ENCODE measurements around the gene SEC14L6.

Gene SEC14L6

DNA sequence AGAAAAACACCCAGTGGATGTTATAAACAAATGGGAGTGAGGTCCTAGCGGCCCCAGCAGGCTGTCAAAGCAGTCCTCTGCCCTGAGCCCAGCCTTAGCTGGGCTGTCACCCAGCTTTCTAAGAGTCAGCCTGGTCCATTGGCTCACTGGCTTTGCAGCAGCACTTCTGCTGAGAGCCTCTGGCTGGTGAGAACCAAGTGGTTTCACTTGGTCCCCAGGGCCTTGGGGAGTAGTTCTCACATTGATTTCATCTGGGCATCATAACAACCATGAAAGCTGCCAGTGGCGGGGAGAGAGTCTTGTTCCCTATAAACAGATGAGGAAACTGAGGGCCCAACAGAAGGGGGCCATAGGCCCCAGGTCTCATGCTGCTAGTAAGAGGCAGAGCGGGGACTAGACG, 11.4 kb downstream of the SEC14L6 start:
- DNase-seq (ENCODE audit: low read depth) = no peak

DNA sequence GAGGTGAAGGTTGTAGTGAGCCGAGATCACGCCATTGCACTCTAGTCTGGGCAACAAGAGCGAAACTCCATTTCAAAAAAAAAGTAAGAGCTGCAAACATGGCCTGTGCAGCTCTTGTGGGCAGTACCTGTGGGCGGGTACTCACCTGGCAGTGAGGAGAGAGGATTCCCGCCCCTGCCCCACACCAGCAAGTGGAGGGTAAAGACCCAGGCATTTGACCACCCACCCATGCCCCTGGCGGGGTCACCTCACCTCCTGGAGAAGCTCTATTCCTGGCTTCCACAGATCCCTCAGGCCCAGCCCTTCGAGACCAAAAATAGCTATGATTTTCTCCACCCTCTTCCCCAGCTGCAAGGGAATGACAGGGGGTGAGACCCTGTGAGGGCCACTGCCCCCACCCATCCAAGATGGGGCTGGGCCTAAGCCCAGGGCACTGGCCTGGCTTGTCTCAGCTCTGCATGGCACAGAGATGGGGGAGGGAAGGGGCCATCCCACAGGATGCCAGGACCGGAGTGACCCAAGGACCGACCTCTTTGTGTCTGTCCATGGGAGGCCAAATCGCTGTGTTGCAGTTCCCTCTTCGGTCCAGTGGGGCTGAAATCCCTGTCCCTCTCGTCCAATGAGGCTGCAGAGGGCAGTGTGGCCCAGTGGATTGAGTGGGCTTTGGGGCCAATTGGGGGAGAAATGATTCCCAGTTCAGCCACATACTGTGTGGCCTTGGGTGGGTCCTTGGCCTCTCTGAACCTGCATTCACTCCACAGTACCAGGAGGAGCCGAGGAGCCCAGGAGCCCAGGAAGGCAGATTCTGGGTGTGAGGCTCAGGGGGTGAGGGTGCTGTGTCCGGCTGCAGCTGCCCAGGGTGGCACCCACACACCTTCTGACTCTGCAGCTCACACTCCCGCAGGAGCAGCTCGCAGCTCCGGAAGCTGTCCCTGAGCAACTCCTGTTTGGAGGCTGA, 14.6 kb downstream of the SEC14L6 start:
- DNase-seq (ENCODE audit: low read depth) = no peak

DNA sequence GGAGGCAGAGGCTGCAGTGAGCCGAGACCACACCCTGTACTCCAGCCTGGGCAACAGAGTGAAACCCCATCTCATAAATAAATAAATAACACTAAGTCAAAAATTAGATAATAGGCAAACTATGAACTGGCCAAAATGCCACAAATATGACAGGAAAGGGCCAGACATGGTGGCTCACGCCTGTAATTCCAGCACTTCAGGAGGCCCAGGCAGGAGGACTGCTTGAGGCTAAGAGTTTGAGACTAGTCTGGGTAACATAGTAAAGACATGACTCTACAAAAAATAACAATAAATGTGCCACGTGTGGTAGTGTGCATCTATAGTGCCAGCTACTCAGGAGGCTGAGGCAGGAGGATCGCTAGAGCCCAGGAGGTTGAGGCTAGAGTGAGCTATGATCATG, 19.9 kb downstream of the SEC14L6 start:
- DNase-seq (ENCODE audit: low read depth) = no peak

DNA sequence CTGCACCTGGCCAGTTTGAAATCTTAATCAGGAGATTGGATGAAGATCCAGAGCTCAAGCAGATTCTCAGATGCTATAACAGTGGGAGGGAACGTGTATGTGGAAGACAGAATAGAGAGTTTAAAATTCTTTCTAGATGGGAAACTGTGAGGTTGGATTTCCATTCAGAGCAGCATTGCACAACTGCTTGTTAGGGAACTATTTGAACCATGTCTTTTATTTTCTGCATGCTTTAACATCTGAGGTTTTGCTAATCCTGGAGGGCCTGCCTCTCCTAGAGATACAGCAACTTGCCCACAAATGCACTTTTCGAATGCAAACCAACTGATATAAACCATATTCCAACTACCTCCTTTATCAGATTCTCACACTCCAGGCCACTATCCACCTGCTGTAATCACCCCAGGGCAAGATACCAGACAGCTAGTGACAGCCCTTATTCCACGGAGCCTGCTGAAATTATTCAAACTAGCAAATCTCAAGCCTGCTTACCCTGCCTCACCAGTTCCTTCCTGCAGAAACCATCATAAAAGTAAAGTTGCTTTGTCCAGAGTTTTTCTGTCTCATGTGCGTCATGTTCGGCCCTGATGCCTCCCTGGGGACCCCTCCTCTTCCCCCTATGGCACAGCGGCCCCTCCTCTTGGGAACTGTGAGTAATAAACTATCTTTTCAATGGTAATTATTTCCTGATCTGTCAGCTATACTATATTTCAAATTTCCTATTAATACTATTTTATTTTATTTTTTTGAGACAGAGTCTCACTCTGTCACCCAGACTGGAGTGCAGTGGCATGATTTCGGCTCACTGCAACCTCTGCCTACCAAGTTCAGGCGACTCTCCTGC, 22.7 kb downstream of the SEC14L6 start:
- no peak for DNase-seq (ENCODE audit: low read depth)

DNA sequence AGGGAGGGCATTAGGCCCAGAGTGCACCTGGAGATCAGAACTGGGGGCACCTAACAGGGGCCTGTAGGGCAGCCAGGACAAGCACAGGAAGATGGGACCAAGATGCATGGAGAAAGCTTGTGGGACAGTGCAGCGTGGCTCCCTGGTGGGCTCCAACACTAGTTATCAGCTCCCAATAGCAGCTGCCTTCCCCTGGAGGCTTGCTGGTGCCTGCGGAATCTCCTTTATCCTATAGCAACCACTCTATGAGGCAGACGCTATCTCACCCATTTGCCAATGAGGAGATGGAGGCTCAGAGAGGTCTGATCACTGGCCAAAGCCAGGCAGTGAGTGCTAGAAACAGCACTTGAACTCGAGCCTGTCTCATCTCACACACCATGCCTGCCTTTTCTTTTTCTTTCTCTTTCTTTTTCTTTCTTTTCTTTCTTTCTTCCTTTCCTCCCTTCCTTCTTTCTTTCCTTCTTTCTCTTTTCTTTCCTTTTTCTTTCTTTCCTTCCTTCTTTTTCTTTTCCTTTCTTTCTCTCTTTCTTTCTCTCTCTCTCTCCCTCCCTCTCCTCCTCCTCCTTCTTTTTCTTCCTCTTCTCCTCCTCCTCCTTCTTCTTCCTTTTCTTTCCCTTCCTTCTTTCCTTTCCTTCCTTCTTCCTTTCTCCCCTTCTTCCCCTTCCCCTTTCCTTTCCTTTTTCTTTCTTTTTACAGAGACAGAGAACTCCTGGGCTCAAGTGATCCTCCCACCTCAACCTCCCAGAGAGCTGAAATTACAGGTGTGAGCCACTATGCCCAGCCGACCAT, 25.0 kb downstream of the SEC14L6 start:
- no peak for DNase-seq (ENCODE audit: low read depth)

DNA sequence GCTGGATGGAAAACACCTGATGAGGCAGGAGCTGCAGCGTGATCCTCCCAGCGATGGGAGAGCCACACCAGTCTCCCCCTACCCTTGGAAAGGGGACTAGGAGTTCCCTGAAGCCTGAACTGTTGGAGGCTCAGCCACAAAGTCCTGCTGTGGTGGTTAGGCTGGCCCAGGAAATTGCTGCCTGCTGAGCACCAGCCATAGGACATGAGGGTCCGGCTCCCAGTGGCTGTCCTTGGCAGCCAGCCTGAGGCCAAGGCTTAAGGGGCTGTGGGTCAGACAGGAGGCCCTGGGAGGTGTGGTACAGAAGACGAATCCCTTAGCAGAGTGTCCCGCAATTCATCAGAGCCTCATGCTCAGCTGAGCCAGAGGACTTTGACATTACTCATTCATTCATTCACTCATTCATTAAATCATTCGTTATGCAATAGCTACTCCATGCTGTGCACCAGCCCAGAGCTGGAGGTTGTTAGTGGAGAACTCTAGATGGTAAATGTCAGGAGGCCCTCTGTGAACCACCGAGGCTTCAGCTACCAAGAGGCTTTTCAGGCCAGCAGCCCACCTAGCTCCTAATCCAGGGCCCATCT, 26.6 kb downstream of the SEC14L6 start:
- DNase-seq (ENCODE audit: low read depth) = no peak

DNA sequence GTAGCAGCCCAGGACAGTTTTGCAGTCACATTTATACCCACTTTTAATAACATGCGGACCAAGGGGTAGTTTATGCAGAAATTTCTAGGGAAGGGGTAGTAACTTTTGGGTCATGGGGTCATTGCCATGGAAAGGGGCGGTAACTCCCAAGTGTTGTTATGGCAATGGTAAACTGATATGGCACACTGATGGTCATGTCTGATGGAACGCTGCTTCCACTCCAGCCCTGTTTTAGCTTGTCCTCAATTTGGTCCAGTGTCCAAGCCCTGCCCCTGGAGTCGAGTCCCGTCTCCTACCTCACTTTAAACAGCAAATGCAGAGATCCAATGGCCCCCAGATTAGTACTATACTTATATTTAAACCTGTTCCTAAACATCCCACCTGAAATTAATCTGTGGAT, 29.8 kb downstream of the SEC14L6 start:
- no peak for DNase-seq (ENCODE audit: low read depth)

DNA sequence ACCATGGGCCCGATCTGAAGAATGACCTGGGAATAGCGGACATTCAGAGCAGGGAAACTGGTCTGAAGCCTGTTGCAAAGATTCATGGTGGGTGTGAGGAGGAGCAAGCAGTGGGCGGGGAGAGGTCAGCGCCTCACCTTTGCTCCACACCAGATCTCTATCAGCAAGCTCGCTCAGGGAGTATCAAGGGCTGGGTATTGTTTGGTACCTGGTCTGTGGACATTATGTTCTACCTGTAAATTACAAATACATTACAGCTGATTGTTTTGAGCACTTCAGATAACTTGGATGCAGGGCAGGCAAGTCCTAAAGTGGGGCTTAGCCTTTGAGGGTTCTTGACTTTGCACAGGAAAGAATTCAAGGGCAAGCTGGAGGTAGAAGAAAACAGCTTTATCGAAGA, 30.3 kb downstream of the SEC14L6 start:
- no peak for DNase-seq (ENCODE audit: low read depth)

DNA sequence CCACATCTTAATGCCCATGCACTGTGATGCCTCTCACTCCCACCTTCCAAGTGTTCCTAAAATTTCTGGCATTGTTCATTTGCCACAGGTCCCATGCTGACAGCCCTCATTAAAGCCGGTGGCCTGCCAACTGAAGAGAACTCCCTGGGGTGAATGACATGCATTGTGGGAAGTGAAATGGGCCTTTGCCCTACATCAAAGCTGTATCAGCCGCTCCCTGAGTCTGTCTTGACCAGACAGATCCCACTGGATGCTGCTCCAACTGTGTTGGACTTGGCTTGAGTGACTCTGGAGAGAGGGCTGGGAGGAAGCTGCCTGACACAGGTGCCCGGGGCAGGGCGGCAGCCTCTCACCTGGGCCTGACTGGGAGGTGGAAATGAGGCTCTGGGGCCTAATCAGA, 32.3 kb downstream of the SEC14L6 start:
- no peak for DNase-seq (ENCODE audit: low read depth)

DNA sequence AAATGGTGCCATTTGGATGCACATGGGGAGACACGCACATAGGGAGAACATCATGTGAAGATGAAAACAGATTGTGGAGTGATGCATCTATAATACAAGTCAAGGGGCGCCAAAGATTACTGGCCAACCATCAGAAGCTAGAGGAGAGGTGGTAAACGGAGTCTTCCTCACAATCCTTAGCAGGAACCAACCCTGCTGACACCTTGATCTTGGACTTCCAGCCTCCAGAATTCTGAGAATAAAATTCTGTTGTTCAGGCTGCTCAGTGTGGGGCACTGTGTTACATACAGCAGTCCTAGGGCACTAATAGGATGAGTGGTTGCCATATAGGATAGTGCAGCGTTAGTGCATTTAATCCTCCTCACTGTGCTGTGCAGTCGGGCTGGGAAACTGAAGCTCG, 33.1 kb downstream of the SEC14L6 start:
- DNase-seq (ENCODE audit: low read depth) = no peak

DNA sequence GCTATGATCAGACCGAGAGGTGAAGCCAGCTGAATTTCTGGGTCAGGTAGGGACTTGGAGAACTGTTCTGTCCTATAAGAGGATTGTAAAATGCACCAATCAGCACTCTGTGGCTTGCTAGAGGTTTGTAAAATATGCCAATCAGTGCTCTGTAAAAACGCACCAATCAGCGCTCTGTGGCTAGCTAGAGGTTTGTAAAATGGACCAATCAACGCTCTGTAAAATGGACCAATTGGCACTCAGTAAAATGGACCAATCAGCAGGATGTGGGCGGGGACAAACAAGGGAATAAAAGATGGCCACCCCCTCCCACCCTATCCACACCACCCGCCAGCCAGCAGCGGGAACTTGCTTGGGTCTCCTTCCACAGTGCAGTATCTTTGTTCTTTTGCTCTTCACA, 34.6 kb downstream of the SEC14L6 start:
- DNase-seq (ENCODE audit: low read depth) = no peak

DNA sequence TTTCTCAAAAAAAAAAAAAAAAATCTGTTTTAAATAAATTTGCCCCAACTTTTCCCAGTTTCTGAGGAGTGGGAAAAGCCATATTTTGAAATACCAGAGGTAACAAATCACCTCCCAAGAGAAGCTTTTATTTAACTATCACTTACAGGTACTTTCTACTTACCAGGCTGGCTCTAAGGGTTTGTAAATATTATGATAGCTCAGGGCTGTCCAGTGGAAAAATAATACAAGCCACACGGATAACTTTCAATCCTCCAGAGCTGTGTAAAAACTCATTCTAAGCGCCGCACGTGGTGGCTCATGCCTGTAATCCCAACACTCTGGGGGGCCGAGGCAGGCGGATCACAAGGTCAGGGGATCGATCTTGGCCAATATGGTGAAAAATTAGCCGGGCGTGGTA, 35.4 kb downstream of the SEC14L6 start:
- no peak for DNase-seq (ENCODE audit: low read depth)

DNA sequence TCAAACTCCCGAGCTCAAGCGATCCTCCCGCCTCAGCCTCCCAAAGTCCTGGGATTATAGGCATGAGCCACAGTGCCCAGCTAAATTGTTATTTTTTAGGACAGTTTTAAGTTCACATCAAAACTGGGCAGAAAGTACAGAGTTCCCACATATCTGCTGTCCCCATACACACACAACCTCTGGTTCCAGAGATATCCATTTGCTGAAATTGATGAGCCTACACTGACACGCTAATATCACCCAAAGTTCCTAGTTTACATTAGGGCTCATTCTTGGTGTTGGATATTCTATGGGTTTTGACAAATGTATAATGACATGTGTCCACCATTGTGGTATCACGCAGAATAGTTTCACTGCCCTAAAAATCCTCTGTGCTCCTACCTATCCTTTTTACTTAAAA, 38.3 kb downstream of the SEC14L6 start:
- DNase-seq (ENCODE audit: low read depth) = no peak

DNA sequence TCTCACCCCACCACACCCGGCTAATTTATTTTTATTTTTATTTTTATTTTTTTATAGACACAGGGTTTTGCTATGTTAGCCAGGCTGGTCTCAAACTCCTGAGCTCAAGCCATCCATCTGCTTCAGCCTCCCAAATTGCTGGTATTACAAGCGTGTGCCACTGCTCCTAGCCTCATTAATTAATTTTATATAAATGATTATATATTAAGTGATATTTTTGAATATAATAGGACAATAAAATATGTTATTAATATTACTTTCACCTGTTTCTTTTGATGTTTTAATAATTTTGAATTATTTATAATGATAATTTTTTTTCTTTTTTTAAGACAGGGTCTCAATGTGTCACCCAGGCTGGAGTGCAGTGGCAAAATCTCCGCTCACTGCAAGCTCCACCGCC, 38.9 kb downstream of the SEC14L6 start:
- DNase-seq (ENCODE audit: low read depth) = no peak

DNA sequence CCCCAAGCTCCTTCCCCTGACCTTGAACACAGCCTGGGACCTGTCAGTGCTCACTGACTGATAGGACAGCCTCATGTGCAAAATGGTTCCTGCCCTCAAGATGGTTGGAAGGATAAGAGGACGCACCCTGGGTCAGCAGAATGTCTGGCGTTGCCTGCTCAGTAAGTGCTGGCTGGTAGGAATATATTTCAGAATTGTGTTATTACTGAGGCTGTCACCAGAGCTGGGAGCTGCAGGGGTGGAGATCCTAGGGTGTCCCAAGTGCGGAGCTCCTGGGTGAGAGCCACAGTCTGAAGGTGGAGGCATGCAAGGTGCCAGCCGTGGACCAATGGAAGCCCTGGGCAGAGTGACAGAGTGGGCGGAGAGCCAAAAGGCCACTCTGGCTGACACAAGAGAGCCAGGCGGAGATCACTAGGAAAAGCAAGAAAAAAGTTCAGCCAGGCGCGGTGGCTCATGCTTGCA, 40.0 kb downstream of the SEC14L6 start:
- DNase-seq (ENCODE audit: low read depth) = no peak

DNA sequence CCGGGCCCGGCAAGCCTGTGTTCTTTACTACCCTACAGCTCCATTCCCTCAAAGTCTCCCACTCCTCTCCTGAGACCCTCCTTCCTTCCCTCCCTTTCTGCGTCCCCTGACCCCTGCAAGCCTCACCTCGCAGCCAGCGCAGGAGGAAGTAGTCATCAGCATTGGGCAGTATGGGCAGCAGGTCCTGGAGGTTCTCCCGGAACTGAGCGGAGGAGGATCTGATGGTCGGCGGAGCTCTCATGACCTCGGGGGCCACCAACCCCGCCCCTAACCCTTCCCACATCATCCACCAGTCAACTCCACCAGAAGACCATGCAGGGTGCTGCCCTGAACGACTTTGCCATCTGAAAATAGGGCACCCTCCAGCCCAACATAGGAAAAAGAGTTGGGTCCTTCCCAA, 43.0 kb downstream of the SEC14L6 start:
- no peak for DNase-seq (ENCODE audit: low read depth)

DNA sequence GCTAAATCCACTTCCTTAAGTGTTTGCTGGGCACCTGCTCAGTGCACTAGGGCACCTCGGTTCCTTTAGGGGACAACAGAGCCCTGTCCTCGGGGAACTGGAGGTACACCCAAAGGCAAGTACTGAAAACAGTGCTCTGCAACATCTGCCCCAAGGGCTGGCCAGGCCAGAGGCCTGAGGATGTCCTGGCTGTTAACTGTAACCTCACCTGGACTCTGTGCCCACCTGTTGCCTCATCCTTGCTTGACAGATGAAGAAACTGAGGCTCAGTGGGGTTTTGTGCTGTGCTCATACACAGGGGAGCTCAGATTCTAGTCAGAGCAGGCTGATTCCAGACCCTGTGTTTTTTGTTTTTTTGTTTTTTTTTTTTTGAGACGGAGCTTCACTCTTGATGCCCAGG, 43.6 kb downstream of the SEC14L6 start:
- no peak for DNase-seq (ENCODE audit: low read depth)

DNA sequence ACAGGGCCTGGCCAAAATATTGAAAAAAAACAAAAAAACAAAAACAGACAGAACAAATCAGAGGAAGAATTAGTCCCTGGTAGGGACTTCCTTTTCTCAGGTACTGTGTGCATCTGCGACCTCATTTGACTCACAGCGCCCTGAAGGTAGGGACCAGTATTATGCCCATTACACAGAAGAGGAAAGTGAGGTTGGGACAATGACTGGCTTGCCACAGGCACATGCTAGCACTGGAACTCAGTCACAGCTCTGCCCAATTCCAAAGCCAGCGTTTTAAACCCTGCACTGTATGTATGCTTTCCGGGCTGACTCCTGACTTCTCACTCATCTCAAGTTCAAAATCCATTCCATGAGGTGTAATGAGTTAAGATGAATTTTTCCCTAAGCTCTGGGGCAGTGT, 44.4 kb downstream of the SEC14L6 start:
- DNase-seq (ENCODE audit: low read depth) = no peak

DNA sequence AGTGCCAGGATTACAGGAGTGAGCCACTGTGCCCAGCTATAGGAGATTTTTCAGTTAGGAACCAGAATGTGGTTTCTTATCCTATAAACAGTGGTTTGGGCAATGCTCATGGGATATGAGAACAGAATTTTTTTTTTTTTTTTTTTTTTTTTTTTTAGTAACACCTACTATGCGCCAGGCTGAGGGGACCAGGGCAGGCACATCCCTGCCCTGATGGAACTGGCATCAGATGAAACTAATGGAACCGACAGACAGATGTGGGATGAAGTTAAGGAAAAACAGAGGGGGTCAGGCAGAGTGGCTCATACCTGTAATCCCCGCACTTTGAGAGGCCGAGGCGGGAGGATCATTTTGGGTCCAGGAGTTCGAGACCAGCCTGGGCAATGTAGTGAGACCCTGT, 45.9 kb downstream of the SEC14L6 start:
- DNase-seq (ENCODE audit: low read depth) = no peak

DNA sequence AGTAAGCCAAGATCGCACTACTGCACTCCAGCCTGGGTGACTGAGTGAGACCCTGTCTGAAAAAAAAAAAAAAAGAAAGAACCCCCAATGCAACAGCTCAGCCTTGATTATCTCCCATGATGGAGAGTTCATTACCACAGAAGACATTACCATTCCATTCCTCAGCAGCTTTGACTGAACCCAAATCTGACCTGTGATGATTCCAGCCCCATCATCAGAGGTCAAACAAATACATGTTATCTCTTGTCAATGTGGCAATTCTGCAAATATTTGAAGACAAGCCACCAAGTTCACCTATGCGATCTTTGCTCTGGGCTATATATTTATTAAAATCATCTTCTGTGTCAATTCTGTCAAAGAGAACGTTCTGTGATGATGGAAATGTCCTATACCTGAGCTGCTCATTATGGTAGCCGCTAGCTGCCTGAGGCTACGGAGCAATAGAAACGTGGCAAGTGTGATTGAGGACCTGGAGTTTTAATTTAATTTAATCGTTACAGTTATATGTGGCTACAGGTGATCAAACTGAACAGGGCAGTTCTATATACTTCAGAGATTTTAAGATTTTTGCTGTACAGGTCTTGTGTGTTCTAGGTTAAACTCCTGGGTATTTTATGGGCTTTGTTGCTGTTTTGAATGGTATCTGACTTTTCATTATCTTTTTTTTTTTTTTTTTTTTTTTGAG, 48.9 kb downstream of the SEC14L6 start:
- DNase-seq (ENCODE audit: low read depth) = no peak

DNA sequence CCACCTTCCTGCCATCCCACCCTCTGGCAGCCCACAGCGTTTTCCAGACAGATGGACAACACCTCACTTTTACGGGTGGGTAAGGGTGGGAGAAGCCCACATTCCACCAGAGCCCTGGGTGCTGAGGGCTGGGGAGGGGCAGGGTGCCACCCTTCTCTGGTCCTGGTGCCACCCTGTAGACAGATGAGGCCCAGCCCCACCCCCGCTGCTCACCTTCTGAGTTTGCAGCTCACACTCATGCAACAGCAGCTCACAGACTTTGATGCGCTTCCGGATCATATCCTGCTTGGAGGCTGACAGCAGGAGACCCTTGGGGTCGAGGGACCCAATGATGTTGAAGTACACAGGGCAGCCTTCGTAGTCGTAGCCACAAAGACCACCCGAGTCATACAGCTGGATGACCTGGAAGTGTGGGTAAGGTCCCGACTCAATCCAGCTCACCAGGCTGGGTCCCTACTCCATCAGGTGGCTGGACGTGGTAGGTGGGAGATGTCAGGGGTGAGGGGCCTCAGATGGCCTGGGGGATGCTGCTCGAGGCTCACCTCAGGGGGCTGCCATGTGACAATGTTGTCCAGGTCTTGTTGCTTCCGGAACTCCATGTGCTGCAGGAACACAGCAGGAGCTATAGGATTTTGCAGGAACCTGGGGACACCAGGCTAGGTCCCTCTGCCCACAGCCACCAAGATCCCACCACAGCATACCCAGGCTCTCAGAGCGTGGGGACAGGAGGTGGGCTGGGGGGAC, 51.3 kb downstream of the SEC14L6 start:
- DNase-seq (ENCODE audit: low read depth) = no peak
